Mesenchymal stem cell (in vitro differentiated cells and primary cell): ENCODE results near the gene FBXL17.

ENCODE experiments used
- DNase-seq: peaks from one replicate; pipeline ENCODE4 v3.0.0-alpha.2; 2013
- H2AFZ ChIP-seq: one replicate; pipeline ENCODE4 v1.6.1; 2013; ENCODE audit warnings: low read depth, mild to moderate bottlenecking, control low read depth, inconsistent platforms, low read length, moderate library complexity
- H2AK5ac ChIP-seq: 2 replicates; pipeline ENCODE4 v1.6.1; 2013; ENCODE audit warnings: low read length, moderate library complexity, mild to moderate bottlenecking, inconsistent platforms; ENCODE audit not compliant: severe bottlenecking
- H2BK120ac ChIP-seq: one replicate; pipeline ENCODE4 v1.6.1; 2013; ENCODE audit warnings: low read depth, mild to moderate bottlenecking, inconsistent platforms, low read length, moderate library complexity
- H2BK12ac ChIP-seq, 2 experiments: one replicate each; pipeline ENCODE4 v1.6.1; 2013; ENCODE audit warnings: inconsistent platforms in 2 of 2, low read length in 2 of 2, mild to moderate bottlenecking in 2 of 2, moderate library complexity in 2 of 2, control low read depth in 1 of 2
- H2BK15ac ChIP-seq: one replicate; pipeline ENCODE4 v1.6.1; 2013; ENCODE audit warnings: mild to moderate bottlenecking, low read depth, inconsistent platforms; ENCODE audit not compliant: poor library complexity, severe bottlenecking
- H2BK5ac ChIP-seq: 2 replicates; pipeline ENCODE4 v1.6.1; 2013; ENCODE audit warnings: low read depth, mild to moderate bottlenecking, low read length, control low read depth, inconsistent platforms; ENCODE audit not compliant: poor library complexity, severe bottlenecking
- H3K14ac ChIP-seq, 2 experiments: one replicate each; pipeline ENCODE4 v1.6.1; 2013; ENCODE audit warnings: inconsistent platforms in 2 of 2, low read length in 2 of 2, control low read depth in 1 of 2, mild to moderate bottlenecking in 1 of 2, moderate library complexity in 1 of 2
- H3K18ac ChIP-seq, 2 experiments: one replicate each; pipeline ENCODE4 v1.6.1; 2013; ENCODE audit warnings: inconsistent platforms in 2 of 2, low read length in 2 of 2, control low read depth in 1 of 2, low read depth in 1 of 2, mild to moderate bottlenecking in 1 of 2
- H3K23ac ChIP-seq, 2 experiments: one replicate each; pipeline ENCODE4 v1.6.1; 2013; ENCODE audit warnings: inconsistent platforms in 2 of 2, low read length in 2 of 2, mild to moderate bottlenecking in 2 of 2, moderate library complexity in 2 of 2, control low read depth in 1 of 2
- H3K27ac ChIP-seq: 2 replicates; pipeline ENCODE4 v1.5.1; 2013; ENCODE audit warnings: mild to moderate bottlenecking, moderate library complexity, low read length, control low read depth, inconsistent platforms; ENCODE audit not compliant: poor library complexity, severe bottlenecking
- H3K27me3 ChIP-seq, 2 experiments: 2 replicates each; pipeline versions ENCODE4 v1.6.1 to v1.7.0; 2013; ENCODE audit warnings: low read length in 2 of 2, mild to moderate bottlenecking in 2 of 2, moderate library complexity in 2 of 2, control low read depth in 1 of 2, inconsistent platforms in 1 of 2; ENCODE audit not compliant: control insufficient read depth in 1 of 2, insufficient read depth in 1 of 2
- H3K36me3 ChIP-seq, 2 experiments: 2 replicates each; pipeline versions ENCODE4 v1.6.1 to v1.7.0; 2013; ENCODE audit warnings: low read length in 2 of 2, control low read depth in 1 of 2, inconsistent platforms in 1 of 2, low read depth in 1 of 2, mild to moderate bottlenecking in 1 of 2; ENCODE audit not compliant: insufficient read depth in 2 of 2, control insufficient read depth in 1 of 2
- H3K4ac ChIP-seq, 2 experiments: one replicate each; pipeline ENCODE4 v1.6.1; 2013; ENCODE audit warnings: inconsistent platforms in 2 of 2, low read length in 2 of 2, mild to moderate bottlenecking in 2 of 2, moderate library complexity in 2 of 2, control low read depth in 1 of 2, low read depth in 1 of 2
- H3K4me1 ChIP-seq: 2 replicates; pipeline ENCODE4 v1.6.1; 2013; ENCODE audit warnings: low read depth, low read length, control low read depth; ENCODE audit not compliant: control insufficient read depth, insufficient read depth
- H3K4me2 ChIP-seq: 2 replicates; pipeline ENCODE4 v1.6.1; 2013; ENCODE audit warnings: low read length, mild to moderate bottlenecking, inconsistent platforms; ENCODE audit not compliant: poor library complexity, severe bottlenecking
- H3K4me3 ChIP-seq, 2 experiments: 2 replicates each; pipeline versions ENCODE4 v1.5.1 to v1.7.0; 2013; ENCODE audit warnings: low read length in 2 of 2, mild to moderate bottlenecking in 2 of 2, control low read depth in 1 of 2, low read depth in 1 of 2; ENCODE audit not compliant: insufficient read depth in 1 of 2
- H3K79me1 ChIP-seq: replicated peaks from 2 replicates; pipeline ENCODE4 v1.6.1; 2013; ENCODE audit warnings: mild to moderate bottlenecking, control low read depth, low read length, inconsistent platforms; ENCODE audit not compliant: poor library complexity, severe bottlenecking
- H3K9ac ChIP-seq: 2 replicates; pipeline ENCODE4 v1.7.0; 2013; ENCODE audit warnings: mild to moderate bottlenecking, low read length, moderate library complexity
- H3K9me3 ChIP-seq: 2 replicates; pipeline ENCODE4 v1.7.0; 2013; ENCODE audit warnings: mild to moderate bottlenecking, low read length; ENCODE audit not compliant: control insufficient read depth
- H4K8ac ChIP-seq: one replicate; pipeline ENCODE4 v1.6.1; 2013; ENCODE audit warnings: inconsistent platforms, mild to moderate bottlenecking, low read length, moderate library complexity
- H4K91ac ChIP-seq: one replicate; pipeline ENCODE4 v1.6.1; 2013; ENCODE audit warnings: mild to moderate bottlenecking, low read length, inconsistent platforms
- WGBS: methylation state at CpG from one replicate; pipeline ENCODE4 v1.1.7; 2013; ENCODE audit warnings: mixed read lengths; 5-methylcytosine and 5-hydroxymethylcytosine counted together

FBXL17 gene

GRCh38 chr5:108420158-108420557 is 38.3 kb upstream of the FBXL17 start:
- H3K14ac ChIP-seq, result no peak overlapping the region
- H3K4me3 ChIP-seq, result no peak overlapping the region
- over 99% methylated on average over 4 of the region's 5 CpGs for WGBS
- peaks cover 8% of the 10 kb centered on the region for H3K9me3 ChIP-seq
- H3K79me1 ChIP-seq, result no peaks in the 10 kb centered on the region
- H2BK120ac ChIP-seq, result no peak overlapping the region
- H3K36me3 ChIP-seq, result no peaks in the 10 kb centered on the region
- H4K8ac ChIP-seq, result no peak overlapping the region
- H2BK12ac ChIP-seq, result no peak overlapping the region
- H2BK5ac ChIP-seq, result no peak overlapping the region
- no peak overlapping the region for H3K4me2 ChIP-seq
- no peak overlapping the region for H4K91ac ChIP-seq
- no peak overlapping the region for H3K27ac ChIP-seq
- H3K9ac ChIP-seq, result no peak overlapping the region
- H3K23ac ChIP-seq, result no peak overlapping the region
- H3K4ac ChIP-seq, result no peak overlapping the region
- H3K4me1 ChIP-seq, result no peaks in the 10 kb centered on the region
- H2BK15ac ChIP-seq, result no peak overlapping the region
- H2AFZ ChIP-seq, result no peak overlapping the region
- H3K18ac ChIP-seq, result no peak overlapping the region
- no peak for DNase-seq
- H3K27me3 ChIP-seq, result no peaks in the 10 kb centered on the region
- H2AK5ac ChIP-seq, result no peak overlapping the region

DNA sequence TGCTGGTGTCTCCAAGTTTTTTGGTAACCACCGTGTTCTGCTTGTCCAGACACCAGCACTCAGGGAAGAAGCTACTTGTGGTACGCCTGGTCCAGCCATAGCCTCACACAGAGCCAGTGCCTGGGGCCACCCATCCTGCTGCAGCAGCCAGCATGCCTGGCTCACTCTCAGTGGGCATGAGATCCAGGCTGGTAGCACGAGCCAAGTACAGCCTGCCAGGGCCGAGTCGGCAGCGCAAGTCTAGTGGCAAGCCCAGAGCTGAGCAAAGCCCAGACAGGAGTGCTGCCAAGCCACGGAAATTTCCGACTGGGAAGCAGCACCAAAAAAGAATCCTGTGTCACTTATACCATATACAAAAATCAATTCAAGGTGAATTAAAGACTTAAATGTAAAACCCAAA is 36.3 kb upstream of the FBXL17 start:
- no peak overlapping the region for H3K9ac ChIP-seq
- no peak for DNase-seq
- no peaks in the 10 kb centered on the region for H3K9me3 ChIP-seq
- H2AFZ ChIP-seq, result no peak overlapping the region
- no peak overlapping the region for H2AK5ac ChIP-seq
- no peak overlapping the region for H3K23ac ChIP-seq
- peak overlapping the region; percentile 65 for H4K91ac ChIP-seq
- no peaks in the 10 kb centered on the region for H3K27me3 ChIP-seq
- H2BK5ac ChIP-seq, result no peak overlapping the region
- no peak overlapping the region for H3K14ac ChIP-seq
- H2BK12ac ChIP-seq, result no peak overlapping the region
- H3K36me3 ChIP-seq, result no peaks in the 10 kb centered on the region
- no peak overlapping the region for H2BK15ac ChIP-seq
- H3K4ac ChIP-seq, result no peak overlapping the region
- H3K79me1 ChIP-seq, result no peaks in the 10 kb centered on the region
- no peak overlapping the region for H3K18ac ChIP-seq
- WGBS, result 95% methylated on average over 8 of the region's 8 CpGs
- H2BK120ac ChIP-seq, result no peak overlapping the region
- H3K4me2 ChIP-seq, result no peak overlapping the region
- H3K27ac ChIP-seq, result no peak overlapping the region
- no peak overlapping the region for H4K8ac ChIP-seq
- no peak overlapping the region for H3K4me3 ChIP-seq
- H3K4me1 ChIP-seq, result no peaks in the 10 kb centered on the region

DNA sequence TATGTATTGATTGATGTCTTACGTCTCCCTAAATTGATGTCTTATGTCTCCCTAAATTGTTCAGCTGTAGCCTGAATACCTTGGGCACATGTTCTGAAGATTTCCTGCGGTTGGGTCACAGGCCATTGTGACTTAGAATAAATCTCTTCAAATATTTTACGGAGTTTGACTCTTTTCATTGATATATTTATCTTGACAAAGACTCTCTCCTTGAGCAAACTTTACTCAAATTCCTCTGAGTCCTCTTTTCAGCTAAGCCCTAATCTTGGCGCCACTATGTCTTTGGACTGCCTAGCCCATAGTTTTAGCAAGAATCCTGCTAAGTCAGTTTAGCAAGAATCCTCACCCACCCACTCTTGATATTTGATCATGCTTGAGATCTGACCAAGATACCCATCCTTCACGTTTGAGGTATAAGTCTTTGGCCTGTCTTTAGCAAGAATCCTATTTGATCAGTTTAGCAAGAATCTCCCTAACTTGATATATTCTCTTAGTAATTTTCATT is 35.3 kb upstream of the FBXL17 start:
- no peak overlapping the region for H3K27ac ChIP-seq
- no peak for DNase-seq
- 98% methylated on average over 5 of the region's 5 CpGs for WGBS
- H3K79me1 ChIP-seq, result no peaks in the 10 kb centered on the region
- H2BK5ac ChIP-seq, result no peak overlapping the region
- H3K9ac ChIP-seq, result no peak overlapping the region
- H3K14ac ChIP-seq, result no peak overlapping the region
- H3K27me3 ChIP-seq, result no peaks in the 10 kb centered on the region
- no peak overlapping the region for H3K4me3 ChIP-seq
- no peaks in the 10 kb centered on the region for H3K9me3 ChIP-seq
- H3K36me3 ChIP-seq, result no peaks in the 10 kb centered on the region
- H4K8ac ChIP-seq, result no peak overlapping the region
- H3K4me1 ChIP-seq, result no peaks in the 10 kb centered on the region
- H2BK15ac ChIP-seq, result no peak overlapping the region
- H3K18ac ChIP-seq, result no peak overlapping the region
- no peak overlapping the region for H3K23ac ChIP-seq
- no peak overlapping the region for H3K4ac ChIP-seq
- no peak overlapping the region for H2BK120ac ChIP-seq
- no peak overlapping the region for H2AK5ac ChIP-seq
- no peak overlapping the region for H2AFZ ChIP-seq
- no peak overlapping the region for H3K4me2 ChIP-seq
- no peak overlapping the region for H2BK12ac ChIP-seq
- no peak overlapping the region for H4K91ac ChIP-seq

DNA sequence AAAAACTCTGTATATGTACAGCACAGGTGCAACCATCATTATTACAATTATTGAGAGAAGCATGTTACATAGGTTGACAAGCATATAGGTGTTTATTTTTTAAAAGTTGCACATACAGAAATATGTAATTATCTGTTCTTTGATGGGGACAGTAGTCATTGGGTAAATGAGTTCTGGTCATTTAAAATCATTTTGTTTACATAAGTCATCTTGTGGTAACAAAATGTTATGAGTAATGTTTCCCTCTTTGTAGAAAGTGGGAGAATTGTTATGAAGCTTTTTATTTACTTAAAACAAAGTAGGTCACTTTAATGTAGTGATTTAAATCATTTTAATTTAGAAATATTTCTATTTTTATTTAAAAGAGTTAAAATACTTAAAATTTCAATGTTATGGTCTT is 33.8 kb upstream of the FBXL17 start:
- Histone ChIP-seq H2AK5ac (no peak overlapping the region), H2BK15ac (no peak overlapping the region), H3K9me3 (no peaks in the 10 kb centered on the region), H3K36me3 (no peaks in the 10 kb centered on the region), H2BK12ac (no peak overlapping the region), H2AFZ (no peak overlapping the region), H3K23ac (no peak overlapping the region), H3K9ac (no peak overlapping the region), H4K91ac (no peak overlapping the region), H3K4me1 (no peaks in the 10 kb centered on the region), H3K4ac (no peak overlapping the region), H3K14ac (no peak overlapping the region), H3K27me3 (no peaks in the 10 kb centered on the region), H3K18ac (no peak overlapping the region), H3K27ac (no peak overlapping the region), H3K79me1 (no peaks in the 10 kb centered on the region), H2BK5ac (no peak overlapping the region), H4K8ac (no peak overlapping the region), H2BK120ac (no peak overlapping the region), H3K4me3 (no peak overlapping the region), H3K4me2 (no peak overlapping the region)
- no peak for DNase-seq
